Neural progenitor cell (in vitro differentiated cells): Measurements from ENCODE around the gene DUSP12. TPM values are rescaled to one million over a fixed set of nuclear protein-coding genes. Genes with fewer than 3 reads are reported as not detected.

Source experiments
- DNase-seq: peaks from one replicate; pipeline ENCODE4 v3.0.0-alpha.2; 2016; ENCODE audit warnings: low spot score
- H2AFZ ChIP-seq: fragments of 200-600 bp; sonication (generic); replicated peaks from 2 replicates; pipeline ENCODE4 v1.6.1; 2016; ENCODE audit warnings: antibody characterized with exemption
- H3F3A ChIP-seq: fragments of 200-600 bp; sonication (generic); 2 replicates; pipeline ENCODE4 v1.6.1; 2016; ENCODE audit warnings: antibody characterized with exemption, low read depth
- H3K27ac ChIP-seq: fragments of 200-600 bp; sonication (generic); 2 replicates; pipeline ENCODE4 v1.5.1; 2016; ENCODE audit warnings: mild to moderate bottlenecking
- H3K27me3 ChIP-seq: fragments of 200-600 bp; sonication (generic); 2 replicates; pipeline ENCODE4 v1.6.1; 2016; ENCODE audit warnings: mild to moderate bottlenecking, moderate library complexity
- H3K36me3 ChIP-seq: fragments of 200-600 bp; sonication (generic); 2 replicates; pipeline ENCODE4 v1.5.1; 2016
- H3K4me1 ChIP-seq: fragments of 200-600 bp; sonication (generic); 2 replicates; pipeline ENCODE4 v1.6.1; 2016; ENCODE audit warnings: mixed run types
- H3K4me2 ChIP-seq: fragments of 200-600 bp; sonication (generic); 2 replicates; pipeline ENCODE4 v1.6.1; 2016
- H3K4me3 ChIP-seq: fragments of 200-600 bp; sonication (generic); 2 replicates; pipeline ENCODE4 v1.5.1; 2016
- H3K79me2 ChIP-seq: fragments of 200-600 bp; sonication (generic); 2 replicates; pipeline ENCODE4 v1.6.1; 2016; ENCODE audit warnings: low read depth
- H3K9ac ChIP-seq: fragments of 200-600 bp; sonication (generic); 2 replicates; pipeline ENCODE4 v1.6.1; 2016
- H3K9me3 ChIP-seq: fragments of 200-600 bp; sonication (generic); 2 replicates; pipeline ENCODE4 v1.5.1; 2016; ENCODE audit warnings: low read depth
- H4K20me1 ChIP-seq: fragments of 200-600 bp; sonication (generic); 2 replicates; pipeline ENCODE4 v1.6.1; 2016; ENCODE audit warnings: low read depth
- H3K27ac Mint-ChIP-seq: 3 replicates; pipeline ENCODE4 v1.8.0; 2021; ENCODE audit warnings: mixed read lengths
- H3K27me3 Mint-ChIP-seq: 2 replicates; pipeline ENCODE4 v1.8.0; 2022; ENCODE audit warnings: low read depth, mild to moderate bottlenecking, inconsistent platforms, moderate library complexity, mixed read lengths; ENCODE audit not compliant: insufficient read depth
- H3K36me3 Mint-ChIP-seq: 3 replicates; pipeline ENCODE4 v1.8.0; 2021; ENCODE audit warnings: mixed read lengths
- H3K4me1 Mint-ChIP-seq: 3 replicates; pipeline ENCODE4 v1.8.0; 2021; ENCODE audit warnings: mixed read lengths
- H3K4me3 Mint-ChIP-seq: 3 replicates; pipeline ENCODE4 v1.8.0; 2021; ENCODE audit warnings: mild to moderate bottlenecking, moderate library complexity, mixed read lengths
- H3K9me3 Mint-ChIP-seq: 3 replicates; pipeline ENCODE4 v1.8.0; 2020; ENCODE audit warnings: mixed read lengths
- EZH2 ChIP-seq: fragments of 200-600 bp; sonication (generic); IDR thresholded peaks from 2 replicates; pipeline ENCODE4 v1.6.1; 2017; ENCODE audit warnings: antibody characterized with exemption, mild to moderate bottlenecking, moderate library complexity
- EZH2phosphoT487 ChIP-seq: fragments of 200-600 bp; sonication (generic); IDR thresholded peaks from 2 replicates; pipeline ENCODE4 v1.6.1; 2017; ENCODE audit warnings: antibody characterized with exemption
- total RNA-seq: library from RNA; depleted of rRNA; stranded (reverse); fragments of >200 nt; gene quantifications from 2 replicates; pipeline ENCODE4 v1.2.3, GENCODE V29; 2015; ENCODE audit warnings: low replicate concordance
- TF ChIP-seq, protein P1 (sequence below): fragments of 200-600 bp; sonication (generic); IDR thresholded peaks from 2 replicates; pipeline ENCODE4 v1.5.1; 2017; ENCODE audit warnings: antibody characterized with exemption, mild to moderate bottlenecking

Gene DUSP12
- total RNA-seq, 1 donor from 2014 or later: 81.1 TPM

DNA sequence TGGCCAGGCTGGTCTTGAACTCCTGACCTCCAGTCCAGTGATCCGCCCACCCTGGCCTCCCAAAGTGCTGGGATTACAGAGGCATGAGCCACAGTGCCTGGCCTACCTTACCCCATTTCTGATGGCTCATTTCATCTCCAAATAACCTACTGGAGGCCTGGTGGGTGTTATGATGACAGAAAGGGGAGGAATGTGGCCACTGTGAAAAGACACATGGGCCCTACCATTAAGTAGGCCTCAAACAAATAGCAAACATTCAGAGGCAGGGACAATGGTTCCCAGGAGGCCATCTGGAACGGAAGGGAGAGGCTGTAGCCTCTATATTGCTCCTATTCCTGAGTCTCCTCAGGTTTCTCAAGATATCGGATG lies 43.5 kb upstream of the DUSP12 start:
- H3K36me3 ChIP-seq: no peaks in the 10 kb centered on the region
- Mint-ChIP-seq H3K36me3 (no peaks in the 10 kb centered on the region), H3K27me3 (no peaks in the 10 kb centered on the region), H3K27ac (no peak overlapping the region), H3K9me3 (no peaks in the 10 kb centered on the region), H3K4me1 (no peaks in the 10 kb centered on the region), H3K4me3 (no peak overlapping the region)
- no peaks in the 10 kb centered on the region for H4K20me1 ChIP-seq
- H3K4me2 ChIP-seq: no peak overlapping the region
- H3K4me3 ChIP-seq: no peak overlapping the region
- TF ChIP-seq EZH2 (no peak), EZH2phosphoT487 (no peak)
- no peaks in the 10 kb centered on the region for H3K79me2 ChIP-seq
- H3K4me1 ChIP-seq: no peaks in the 10 kb centered on the region
- DNase-seq: no peak
- H2AFZ ChIP-seq: no peak overlapping the region
- no peaks in the 10 kb centered on the region for H3K27me3 ChIP-seq
- H3K9ac ChIP-seq: no peak overlapping the region
- H3K27ac ChIP-seq: no peak overlapping the region
- H3K9me3 ChIP-seq: no peaks in the 10 kb centered on the region
- H3F3A ChIP-seq: no peaks in the 10 kb centered on the region

DNA sequence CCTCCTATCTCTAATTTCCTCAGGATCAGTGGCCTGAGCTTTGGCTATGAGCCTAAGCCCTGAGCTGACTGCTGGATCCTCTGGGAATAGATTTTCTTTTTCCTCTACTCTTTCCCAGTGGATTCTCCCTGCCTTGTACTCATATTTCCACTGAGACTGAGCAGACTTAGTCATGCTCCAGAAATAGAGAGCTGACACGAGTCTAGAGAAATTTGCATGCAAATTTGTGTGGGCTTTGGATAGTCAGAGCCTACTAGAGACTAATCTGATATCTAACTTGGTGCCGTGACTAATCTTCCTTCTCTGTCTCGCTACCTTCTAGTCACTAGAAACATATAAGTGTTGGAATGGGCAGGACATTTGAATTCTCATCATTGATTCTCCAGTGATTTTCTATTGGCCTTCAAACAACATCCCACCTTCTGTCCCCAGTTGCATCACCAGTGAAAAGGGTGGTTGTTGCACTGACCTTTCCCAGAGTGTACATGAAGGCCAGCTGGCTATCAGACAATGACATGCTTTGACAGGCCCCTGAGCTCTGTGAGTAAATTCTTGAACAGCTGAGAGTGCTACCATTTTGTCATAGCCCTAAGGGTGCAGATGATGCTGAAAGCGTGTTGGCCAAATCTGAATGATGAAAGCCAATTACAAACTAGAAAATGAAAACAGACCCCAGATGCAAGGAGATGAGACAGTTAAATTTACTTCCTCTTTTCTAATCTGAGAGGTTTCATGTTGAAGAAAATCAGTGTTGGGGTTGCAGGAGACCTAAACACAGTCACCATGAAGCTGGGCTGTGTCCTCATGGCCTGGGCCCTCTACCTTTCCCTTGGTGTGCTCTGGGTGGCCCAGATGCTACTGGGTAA lies 42.9 kb upstream of the DUSP12 start, which contains the start of gene FCRLA:
Gene FCRLA, plus strand, starts transcription at position 748 of the 866 bp plus-strand sequence. Its CDS starts 36 bp downstream, at position 784.
- Histone ChIP-seq H3K4me1 (no peaks in the 10 kb centered on the region), H3K4me2 (no peak within 1 kb of the TSS), H3K36me3 (no peaks in the 10 kb centered on the region), H2AFZ (no peak within 1 kb of the TSS), H3K79me2 (no peaks in the 10 kb centered on the region), H4K20me1 (no peaks in the 10 kb centered on the region), H3F3A (no peaks in the 10 kb centered on the region), H3K9ac (no peak within 1 kb of the TSS), H3K27me3 (no peaks in the 10 kb centered on the region), H3K27ac (no peak within 1 kb of the TSS), H3K4me3 (no peak within 1 kb of the TSS), H3K9me3 (no peaks in the 10 kb centered on the region)
- no peak for DNase-seq
- Mint-ChIP-seq H3K9me3 (no peaks in the 10 kb centered on the region), H3K4me1 (no peaks in the 10 kb centered on the region), H3K4me3 (no peak within 1 kb of the TSS), H3K27me3 (no peaks in the 10 kb centered on the region), H3K36me3 (no peaks in the 10 kb centered on the region), H3K27ac (no peak within 1 kb of the TSS)
- TF ChIP-seq EZH2phosphoT487 (no peak), EZH2 (no peak)
- TF ChIP-seq, protein P1, sequence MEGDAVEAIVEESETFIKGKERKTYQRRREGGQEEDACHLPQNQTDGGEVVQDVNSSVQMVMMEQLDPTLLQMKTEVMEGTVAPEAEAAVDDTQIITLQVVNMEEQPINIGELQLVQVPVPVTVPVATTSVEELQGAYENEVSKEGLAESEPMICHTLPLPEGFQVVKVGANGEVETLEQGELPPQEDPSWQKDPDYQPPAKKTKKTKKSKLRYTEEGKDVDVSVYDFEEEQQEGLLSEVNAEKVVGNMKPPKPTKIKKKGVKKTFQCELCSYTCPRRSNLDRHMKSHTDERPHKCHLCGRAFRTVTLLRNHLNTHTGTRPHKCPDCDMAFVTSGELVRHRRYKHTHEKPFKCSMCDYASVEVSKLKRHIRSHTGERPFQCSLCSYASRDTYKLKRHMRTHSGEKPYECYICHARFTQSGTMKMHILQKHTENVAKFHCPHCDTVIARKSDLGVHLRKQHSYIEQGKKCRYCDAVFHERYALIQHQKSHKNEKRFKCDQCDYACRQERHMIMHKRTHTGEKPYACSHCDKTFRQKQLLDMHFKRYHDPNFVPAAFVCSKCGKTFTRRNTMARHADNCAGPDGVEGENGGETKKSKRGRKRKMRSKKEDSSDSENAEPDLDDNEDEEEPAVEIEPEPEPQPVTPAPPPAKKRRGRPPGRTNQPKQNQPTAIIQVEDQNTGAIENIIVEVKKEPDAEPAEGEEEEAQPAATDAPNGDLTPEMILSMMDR: no peak

DNA sequence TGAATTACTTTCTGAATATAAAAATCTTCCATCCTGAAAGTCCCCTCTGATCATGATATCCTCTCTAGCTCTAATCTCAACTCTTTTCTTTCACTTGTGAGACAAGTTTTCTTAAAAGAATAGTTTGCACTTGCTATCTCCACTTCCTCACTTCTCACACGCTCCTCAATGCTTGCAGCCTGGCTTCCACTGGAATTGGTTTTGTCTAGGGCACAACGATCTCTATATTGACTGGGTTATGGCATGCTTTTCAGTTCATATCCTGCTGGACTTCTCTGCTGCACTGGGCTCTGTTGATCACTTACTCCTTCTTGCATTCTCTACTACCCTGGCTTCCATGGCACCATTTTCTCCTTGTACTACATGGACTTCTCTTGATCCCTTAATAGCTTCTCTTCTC lies 42.1 kb upstream of the DUSP12 start:
- Mint-ChIP-seq H3K4me3 (no peak overlapping the region), H3K9me3 (no peaks in the 10 kb centered on the region), H3K36me3 (no peaks in the 10 kb centered on the region), H3K4me1 (no peaks in the 10 kb centered on the region), H3K27ac (no peak overlapping the region), H3K27me3 (no peaks in the 10 kb centered on the region)
- Histone ChIP-seq H3F3A (no peaks in the 10 kb centered on the region), H3K4me3 (no peak overlapping the region), H3K9me3 (no peaks in the 10 kb centered on the region), H3K36me3 (no peaks in the 10 kb centered on the region), H2AFZ (no peak overlapping the region), H3K9ac (no peak overlapping the region), H3K27ac (no peak overlapping the region), H3K79me2 (no peaks in the 10 kb centered on the region), H3K27me3 (no peaks in the 10 kb centered on the region), H3K4me2 (no peak overlapping the region), H4K20me1 (no peaks in the 10 kb centered on the region), H3K4me1 (no peaks in the 10 kb centered on the region)
- TF ChIP-seq EZH2phosphoT487 (no peak), EZH2 (no peak)
- TF ChIP-seq, protein P1: no peak
- DNase-seq: no peak

DNA sequence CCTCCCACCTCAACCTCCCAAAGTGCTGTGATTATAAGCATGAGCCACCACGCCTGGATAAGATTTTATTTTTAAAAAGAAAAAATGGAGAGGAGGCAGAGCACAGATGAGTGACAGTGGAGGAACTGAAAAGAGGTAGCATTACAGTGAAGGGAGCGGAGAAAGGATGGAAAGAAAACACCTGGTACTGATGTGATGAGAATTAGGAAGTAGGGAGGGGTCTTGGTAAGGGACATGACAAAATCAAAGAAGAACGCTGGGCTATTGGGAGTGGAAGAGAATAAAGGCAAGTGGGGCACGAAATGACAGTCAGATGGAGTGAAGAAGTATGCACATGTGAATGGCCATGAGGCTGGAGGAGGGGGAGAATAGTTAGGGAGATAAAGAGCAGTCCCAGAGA lies 40.2 kb upstream of the DUSP12 start:
- TF ChIP-seq EZH2phosphoT487 (no peak), EZH2 (no peak)
- TF ChIP-seq, protein P1: no peak
- Histone ChIP-seq H2AFZ (no peak overlapping the region), H3K4me2 (no peak overlapping the region), H3K9ac (no peak overlapping the region), H3K4me1 (no peaks in the 10 kb centered on the region), H3K36me3 (no peaks in the 10 kb centered on the region), H3F3A (no peaks in the 10 kb centered on the region), H3K4me3 (no peak overlapping the region), H3K27me3 (no peaks in the 10 kb centered on the region), H3K79me2 (no peaks in the 10 kb centered on the region), H3K27ac (no peak overlapping the region), H3K9me3 (no peaks in the 10 kb centered on the region), H4K20me1 (no peaks in the 10 kb centered on the region)
- no peak for DNase-seq
- H3K27me3 Mint-ChIP-seq: no peaks in the 10 kb centered on the region
- H3K36me3 Mint-ChIP-seq: no peaks in the 10 kb centered on the region
- no peak overlapping the region for H3K27ac Mint-ChIP-seq
- no peaks in the 10 kb centered on the region for H3K9me3 Mint-ChIP-seq
- no peaks in the 10 kb centered on the region for H3K4me1 Mint-ChIP-seq
- no peak overlapping the region for H3K4me3 Mint-ChIP-seq
